Right lobe of liver (tissue), 4 donors: ENCODE data around the gene KCTD2.

ENCODE experiments used
- CTCF ChIP-seq, 4 donors: fragments of 200-600 bp in 3 of 4; fragments of 450-650 bp in 1 of 4; IDR thresholded peaks; one replicate each; pipeline versions ENCODE4 v1.5.1 to v1.8.0; 2016 to 2022; ENCODE audit warnings: antibody characterized with exemption in 4 of 4, mild to moderate bottlenecking in 2 of 4
- POLR2A ChIP-seq: fragments of 450-650 bp; IDR thresholded peaks from one replicate; pipeline ENCODE4 v1.6.1; 2017; ENCODE audit warnings: antibody characterized with exemption, mild to moderate bottlenecking
- donor health status: DM: no; HTN: no; CAD: no.
- donor health status: DM: no; HTN: no; CAD: no.
- donor health status: DM: no; HTN: yes; CAD: no.

DNA sequence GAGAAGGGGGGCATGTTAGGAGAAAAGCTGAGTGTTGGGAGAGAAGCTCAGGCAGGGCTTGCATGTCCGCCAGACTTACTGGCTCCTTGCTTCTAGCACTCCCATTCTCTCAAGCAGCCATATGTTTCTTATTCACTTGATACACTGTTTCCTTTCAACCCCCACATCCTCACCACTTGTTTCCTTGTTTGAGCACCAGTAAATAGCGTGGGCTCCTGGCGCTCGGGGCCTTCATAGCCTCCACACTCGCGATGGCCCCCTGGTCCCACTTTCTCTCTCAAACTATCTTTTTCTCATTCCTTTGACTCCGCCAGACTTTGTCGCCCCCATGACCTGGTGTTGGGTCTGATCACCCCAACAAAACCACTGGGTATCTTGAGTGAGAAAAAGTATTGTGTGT is 16.9 kb upstream of the KCTD2 start:
- TF ChIP-seq CTCF (IDR thresholded peaks at IDR 0.05) (no peak), POLR2A (no peak)
